Measurements from ENCODE around the gene USP54. TPM values are rescaled to one million over a fixed set of nuclear protein-coding genes. Genes with fewer than 3 reads are reported as not detected.

USP54 gene
- total and polyA plus RNA-seq, 2 experiments from 2014 or later = 15.1 to 27.4 TPM

DNA sequence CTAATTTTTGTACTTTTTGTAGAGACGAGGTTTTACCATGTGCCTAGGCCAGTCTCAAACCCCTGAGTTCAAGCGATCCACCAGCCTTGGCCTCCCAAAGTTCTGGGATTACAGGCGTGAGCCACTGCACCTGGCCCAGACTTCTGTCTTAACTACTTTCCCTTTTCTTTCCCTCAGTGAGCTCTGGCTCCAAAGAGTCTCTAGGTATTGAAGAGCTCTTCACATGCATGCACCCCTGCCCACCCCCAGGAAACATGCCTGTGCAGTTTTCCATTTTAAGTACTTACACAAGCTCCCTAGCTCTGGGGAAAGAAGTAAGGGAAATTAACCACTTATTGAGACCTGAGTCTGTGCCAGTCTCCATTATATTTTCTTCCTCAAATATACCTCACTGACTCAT is 48.1 kb upstream of the USP54 start (continued):
- TF ChIP-seq CTCF (conservative IDR thresholded peaks at IDR 0.05; ENCODE audit: low read depth in 2 of 2) = no peak
- TF ChIP-seq EZH2 (IDR thresholded peaks at IDR 0.05; ENCODE audit: low read depth, unreplicated experiment) = no peak
- no peak for TF ChIP-seq POLR2AphosphoS5 (IDR thresholded peaks at IDR 0.05; ENCODE audit: low read depth)
- TF ChIP-seq STAT1 (IDR thresholded peaks at IDR 0.05; ENCODE audit: unreplicated experiment) = no peak
- TF ChIP-seq ZNF331 (CRISPR knock-in tag; IDR thresholded peaks at IDR 0.05; ENCODE audit: low read depth) = no peak
- TF ChIP-seq ZNF462 (CRISPR knock-in tag; IDR thresholded peaks at IDR 0.05) = no peak
- TF ChIP-seq JUNB (IDR thresholded peaks at IDR 0.05; ENCODE audit: unreplicated experiment) = no peak
- TF ChIP-seq NANOG (IDR thresholded peaks at IDR 0.05; ENCODE audit: borderline replicate concordance) = no peak
- no peak for TF ChIP-seq ZNF114 (CRISPR knock-in tag; IDR thresholded peaks at IDR 0.05)

DNA sequence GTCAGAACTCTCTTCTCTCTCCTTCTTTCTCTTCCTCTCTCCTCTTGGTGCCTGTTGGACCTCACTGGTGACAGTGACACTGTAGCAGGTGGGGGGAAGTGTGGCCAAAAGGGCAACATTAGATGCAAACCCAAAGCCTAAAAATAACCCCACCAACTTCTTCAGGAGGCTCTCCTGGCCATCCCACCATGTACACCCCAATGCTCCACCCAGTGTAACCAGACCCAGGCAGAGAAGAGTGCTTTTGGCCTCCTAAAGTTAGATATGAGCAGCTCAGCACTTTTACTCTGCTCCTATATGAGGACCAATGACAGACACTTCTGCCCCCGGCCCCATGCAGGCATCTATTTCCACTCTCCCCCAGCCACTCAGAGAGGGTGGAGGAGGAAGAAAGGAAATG is 44.6 kb upstream of the USP54 start:
- Mint-ChIP-seq H3K36me3 (ENCODE audit: low read depth) (no peaks in the 10 kb centered on the region), H3K27ac (no peak overlapping the region), H3K9me3 (no peaks in the 10 kb centered on the region), H3K27me3 (ENCODE audit: insufficient read depth, low read depth, poor library complexity) (peaks cover 1% of the 10 kb centered on the region), H3K4me3 (no peak overlapping the region), H3K4me1 (0 out of 3 replicates have a peak, but pooled peaks cover 4% of the 10 kb centered on the region)
- Histone ChIP-seq H3K36me3 (ENCODE audit: insufficient read depth) (no peaks in the 10 kb centered on the region), H3K79me2 (replicated peaks; ENCODE audit: insufficient read depth) (no peaks in the 10 kb centered on the region), H3K4me1 (ENCODE audit: insufficient read depth) (no peaks in the 10 kb centered on the region), H3K27me3 (ENCODE audit: insufficient read depth) (no peaks in the 10 kb centered on the region), H2AFZ (no peak overlapping the region), H3K27ac (ENCODE audit: low read depth) (no peak overlapping the region), H3K4me2 (no peak overlapping the region), H3F3A (replicated peaks; ENCODE audit: low read depth) (no peaks in the 10 kb centered on the region; the same call in 1 of the 2 replicates), H3K9me2 (ENCODE audit: insufficient read depth) (no peaks in the 10 kb centered on the region), H3K4me3 (no peak overlapping the region), H4K20me1 (replicated peaks; ENCODE audit: insufficient read depth) (no peaks in the 10 kb centered on the region)
- no peak for ATAC-seq
- no peak for DNase-seq (ENCODE audit: low spot score)
- TF ChIP-seq EZH2phosphoT487 (IDR thresholded peaks at IDR 0.05; ENCODE audit: unreplicated experiment) = no peak
- no peak for TF ChIP-seq REST (IDR thresholded peaks at IDR 0.05; ENCODE audit: unreplicated experiment)
- TF ChIP-seq JUNB (IDR thresholded peaks at IDR 0.05; ENCODE audit: unreplicated experiment) = no peak
- TF ChIP-seq, protein P1, sequence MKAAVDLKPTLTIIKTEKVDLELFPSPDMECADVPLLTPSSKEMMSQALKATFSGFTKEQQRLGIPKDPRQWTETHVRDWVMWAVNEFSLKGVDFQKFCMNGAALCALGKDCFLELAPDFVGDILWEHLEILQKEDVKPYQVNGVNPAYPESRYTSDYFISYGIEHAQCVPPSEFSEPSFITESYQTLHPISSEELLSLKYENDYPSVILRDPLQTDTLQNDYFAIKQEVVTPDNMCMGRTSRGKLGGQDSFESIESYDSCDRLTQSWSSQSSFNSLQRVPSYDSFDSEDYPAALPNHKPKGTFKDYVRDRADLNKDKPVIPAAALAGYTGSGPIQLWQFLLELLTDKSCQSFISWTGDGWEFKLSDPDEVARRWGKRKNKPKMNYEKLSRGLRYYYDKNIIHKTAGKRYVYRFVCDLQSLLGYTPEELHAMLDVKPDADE (IDR thresholded peaks at IDR 0.05) = no peak

Measured in GM23338 (cell line).